Measurements from ENCODE around the gene EPHB2.
A peak's percentile ranks its signal among the peaks of the same experiment; 100 is the strongest.

EPHB2 gene

DNA sequence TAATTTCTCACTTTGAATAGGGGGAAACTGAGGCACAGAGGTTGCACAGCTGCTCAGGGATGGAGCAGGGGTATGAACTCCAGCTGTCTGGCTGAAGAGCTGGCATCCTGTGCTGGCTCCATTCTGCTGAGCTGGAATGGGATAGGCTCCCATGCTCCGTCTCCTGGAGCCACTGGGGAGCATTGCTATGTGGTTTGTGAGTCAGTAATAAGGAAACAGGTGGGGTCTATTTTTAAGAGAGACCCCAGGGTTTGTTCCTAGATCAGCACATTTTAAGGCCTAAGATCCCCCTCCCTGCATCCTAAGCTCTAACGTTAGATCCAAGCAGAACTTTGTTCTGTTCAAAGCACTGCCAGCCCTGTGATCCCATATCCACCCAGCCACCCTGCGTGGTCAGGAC is 189.8 kb downstream of the EPHB2 start:
- Histone ChIP-seq H2AFZ (ENCODE audit: low read depth, low read length) (no peak overlapping the region), H3K27me3 (ENCODE audit: control insufficient read depth in 1 of 2, insufficient read depth in 1 of 2, low read length in 2 of 2) (peaks cover 0 to 13% of the 10 kb centered on the region in 2 experiments), H3K79me1 (replicated peaks; ENCODE audit: low read length, poor library complexity, severe bottlenecking) (peaks cover 2% of the 10 kb centered on the region), H3K18ac (ENCODE audit: low read depth in 1 of 2, low read length in 2 of 2) (no peak overlapping the region), H3K4me1 (ENCODE audit: control insufficient read depth, insufficient read depth, low read depth, low read length) (peaks cover 5% of the 10 kb centered on the region), H3K23ac (ENCODE audit: low read length in 2 of 2) (no peak overlapping the region), H2BK12ac (ENCODE audit: low read length in 2 of 2) (no peak overlapping the region), H2BK5ac (ENCODE audit: low read depth, low read length, poor library complexity, severe bottlenecking) (no peak overlapping the region), H3K27ac (ENCODE audit: low read length, poor library complexity, severe bottlenecking) (no peak overlapping the region), H3K9ac (ENCODE audit: low read length) (no peak overlapping the region), H4K8ac (ENCODE audit: low read length) (no peak overlapping the region), H3K36me3 (ENCODE audit: control insufficient read depth in 1 of 2, insufficient read depth in 2 of 2, low read depth in 1 of 2, low read length in 2 of 2) (peaks cover 0 to 44% of the 10 kb centered on the region in 2 experiments), H3K4ac (ENCODE audit: low read depth in 1 of 2, low read length in 2 of 2) (no peak overlapping the region), H2BK120ac (ENCODE audit: low read depth, low read length) (no peak overlapping the region), H3K4me2 (ENCODE audit: low read length, poor library complexity, severe bottlenecking) (no peak overlapping the region), H2BK15ac (ENCODE audit: low read depth, poor library complexity, severe bottlenecking) (no peak overlapping the region), H3K9me3 (ENCODE audit: control insufficient read depth, low read length) (no peaks in the 10 kb centered on the region), H3K14ac (ENCODE audit: low read length in 2 of 2) (no peak overlapping the region), H4K91ac (ENCODE audit: low read length) (no peak overlapping the region), H3K4me3 (ENCODE audit: insufficient read depth in 1 of 2, low read depth in 1 of 2, low read length in 2 of 2) (no peak overlapping the region), H2AK5ac (ENCODE audit: low read length, severe bottlenecking) (no peak overlapping the region)
- WGBS: 92% methylated on average over 2 of the region's 3 CpGs
- no peak for DNase-seq

DNA sequence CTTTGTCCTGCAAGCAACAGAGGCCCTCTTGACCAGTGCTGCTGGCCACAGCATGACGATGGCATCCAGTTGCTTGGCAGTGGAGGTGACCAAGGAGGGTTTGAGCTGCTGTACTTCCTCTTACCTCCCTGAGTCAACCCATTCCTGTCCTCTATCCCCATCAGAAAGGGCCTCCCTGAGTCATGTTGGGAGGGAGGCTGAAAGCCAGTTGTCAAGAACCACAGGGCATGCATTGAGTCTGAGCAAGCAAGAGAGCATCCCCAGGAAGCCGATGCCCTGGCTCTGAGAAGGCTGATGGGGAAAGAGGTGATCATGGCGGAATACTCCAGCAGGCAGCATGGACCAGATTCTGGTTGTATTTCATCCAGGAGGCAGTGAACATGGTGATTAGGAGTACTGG is 192.5 kb downstream of the EPHB2 start:
- Histone ChIP-seq H2BK12ac (ENCODE audit: low read length in 2 of 2) (no peak overlapping the region), H3K4ac (ENCODE audit: low read depth in 1 of 2, low read length in 2 of 2) (no peak overlapping the region), H3K79me1 (replicated peaks; ENCODE audit: low read length, poor library complexity, severe bottlenecking) (peaks cover 2% of the 10 kb centered on the region), H2AK5ac (ENCODE audit: low read length, severe bottlenecking) (no peak overlapping the region), H3K27me3 (ENCODE audit: control insufficient read depth in 1 of 2, insufficient read depth in 1 of 2, low read length in 2 of 2) (peaks cover 0 to 5% of the 10 kb centered on the region in 2 experiments), H4K8ac (ENCODE audit: low read length) (no peak overlapping the region), H2BK5ac (ENCODE audit: low read depth, low read length, poor library complexity, severe bottlenecking) (no peak overlapping the region), H3K23ac (ENCODE audit: low read length in 2 of 2) (no peak overlapping the region), H3K9ac (ENCODE audit: low read length) (no peak overlapping the region), H2BK15ac (ENCODE audit: low read depth, poor library complexity, severe bottlenecking) (no peak overlapping the region), H3K9me3 (ENCODE audit: control insufficient read depth, low read length) (no peaks in the 10 kb centered on the region), H4K91ac (ENCODE audit: low read length) (no peak overlapping the region), H3K4me2 (ENCODE audit: low read length, poor library complexity, severe bottlenecking) (no peak overlapping the region), H3K4me3 (ENCODE audit: insufficient read depth in 1 of 2, low read depth in 1 of 2, low read length in 2 of 2) (no peak overlapping the region), H2BK120ac (ENCODE audit: low read depth, low read length) (no peak overlapping the region), H3K14ac (ENCODE audit: low read length in 2 of 2) (peak overlapping the region in 1 of 2 experiments; percentile 13), H3K36me3 (ENCODE audit: control insufficient read depth in 1 of 2, insufficient read depth in 2 of 2, low read depth in 1 of 2, low read length in 2 of 2) (peaks cover 0 to 49% of the 10 kb centered on the region in 2 experiments), H2AFZ (ENCODE audit: low read depth, low read length) (no peak overlapping the region), H3K27ac (ENCODE audit: low read length, poor library complexity, severe bottlenecking) (no peak overlapping the region), H3K18ac (ENCODE audit: low read depth in 1 of 2, low read length in 2 of 2) (no peak overlapping the region), H3K4me1 (ENCODE audit: control insufficient read depth, insufficient read depth, low read depth, low read length) (peaks cover 5% of the 10 kb centered on the region)
- DNase-seq: no peak
- 99% methylated on average over 2 of the region's 3 CpGs for WGBS

DNA sequence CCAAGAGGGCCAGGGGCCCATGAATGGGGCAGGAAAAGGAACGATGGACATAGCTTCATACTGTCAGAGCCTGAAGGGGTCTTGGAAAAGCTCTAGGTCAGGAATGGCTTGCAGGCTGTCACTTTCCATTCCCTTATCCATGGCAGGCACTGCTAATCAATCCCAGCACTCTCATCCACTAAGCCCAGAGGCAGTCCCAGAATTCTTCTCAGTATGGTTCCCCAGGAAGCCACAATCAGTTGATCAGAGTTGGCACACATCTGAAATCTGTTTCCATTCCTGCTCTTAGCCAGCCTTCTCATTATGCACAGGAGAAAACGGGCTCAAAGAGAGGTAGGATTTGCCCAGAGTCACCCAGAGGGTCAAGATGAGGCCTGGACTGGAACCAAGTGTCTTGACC is 196.3 kb downstream of the EPHB2 start:
- 80% methylated on average over 2 of the region's 2 CpGs for WGBS
- no peak overlapping the region for H4K91ac ChIP-seq (ENCODE audit: low read length)

DNA sequence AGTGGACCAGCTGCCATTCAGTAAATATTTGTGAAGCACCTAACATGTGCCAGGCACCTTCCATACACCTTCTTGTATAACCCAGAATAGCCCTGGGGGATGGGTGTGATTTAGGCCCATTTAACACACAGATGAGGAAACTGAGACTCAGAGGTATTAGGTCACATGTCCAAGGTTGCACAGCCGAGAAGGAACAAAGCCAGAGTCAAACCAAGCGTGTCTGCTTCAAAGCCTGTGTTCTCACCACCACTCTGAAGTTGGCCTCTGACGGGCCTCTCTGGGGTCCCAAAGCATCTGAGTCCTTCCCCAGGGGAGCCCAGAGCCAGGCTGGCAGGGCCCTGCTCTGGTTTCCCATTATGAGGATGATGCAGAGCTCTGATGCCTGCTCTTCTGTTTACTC is 196.9 kb downstream of the EPHB2 start:
- Histone ChIP-seq H4K91ac (ENCODE audit: low read length) (no peak overlapping the region), H2AK5ac (ENCODE audit: low read length, severe bottlenecking) (no peak overlapping the region), H3K27me3 (ENCODE audit: control insufficient read depth in 1 of 2, insufficient read depth in 1 of 2, low read length in 2 of 2) (peaks cover 0 to 17% of the 10 kb centered on the region in 2 experiments), H3K4me3 (ENCODE audit: insufficient read depth in 1 of 2, low read depth in 1 of 2, low read length in 2 of 2) (no peak overlapping the region), H2BK12ac (ENCODE audit: low read length in 2 of 2) (no peak overlapping the region), H3K23ac (ENCODE audit: low read length in 2 of 2) (no peak overlapping the region), H3K9me3 (ENCODE audit: control insufficient read depth, low read length) (no peaks in the 10 kb centered on the region), H3K27ac (ENCODE audit: low read length, poor library complexity, severe bottlenecking) (no peak overlapping the region), H3K9ac (ENCODE audit: low read length) (no peak overlapping the region), H3K79me1 (replicated peaks; ENCODE audit: low read length, poor library complexity, severe bottlenecking) (no peaks in the 10 kb centered on the region), H2AFZ (ENCODE audit: low read depth, low read length) (no peak overlapping the region), H2BK5ac (ENCODE audit: low read depth, low read length, poor library complexity, severe bottlenecking) (no peak overlapping the region), H3K36me3 (ENCODE audit: control insufficient read depth in 1 of 2, insufficient read depth in 2 of 2, low read depth in 1 of 2, low read length in 2 of 2) (peaks cover 0 to 76% of the 10 kb centered on the region in 2 experiments), H2BK15ac (ENCODE audit: low read depth, poor library complexity, severe bottlenecking) (no peak overlapping the region), H3K14ac (ENCODE audit: low read length in 2 of 2) (no peak overlapping the region), H3K4ac (ENCODE audit: low read depth in 1 of 2, low read length in 2 of 2) (no peak overlapping the region), H4K8ac (ENCODE audit: low read length) (no peak overlapping the region), H3K18ac (ENCODE audit: low read depth in 1 of 2, low read length in 2 of 2) (no peak overlapping the region), H3K4me1 (ENCODE audit: control insufficient read depth, insufficient read depth, low read depth, low read length) (peaks cover 4% of the 10 kb centered on the region), H2BK120ac (ENCODE audit: low read depth, low read length) (no peak overlapping the region), H3K4me2 (ENCODE audit: low read length, poor library complexity, severe bottlenecking) (no peak overlapping the region)
- 92% methylated on average over 3 of the region's 3 CpGs for WGBS
- no peak for DNase-seq

More for the DNA sequence above, 196.3 kb downstream of the EPHB2 start:
- H3K4me2 ChIP-seq (ENCODE audit: low read length, poor library complexity, severe bottlenecking): no peak overlapping the region
- no peak overlapping the region for H3K23ac ChIP-seq (ENCODE audit: low read length in 2 of 2)
- H3K4me3 ChIP-seq (ENCODE audit: insufficient read depth in 1 of 2, low read depth in 1 of 2, low read length in 2 of 2): no peak overlapping the region
- no peaks in the 10 kb centered on the region for H3K79me1 ChIP-seq (replicated peaks; ENCODE audit: low read length, poor library complexity, severe bottlenecking)
- H2AK5ac ChIP-seq (ENCODE audit: low read length, severe bottlenecking): no peak overlapping the region
- peaks cover 0 to 15% of the 10 kb centered on the region in 2 experiments for H3K27me3 ChIP-seq (ENCODE audit: control insufficient read depth in 1 of 2, insufficient read depth in 1 of 2, low read length in 2 of 2)
- H3K4me1 ChIP-seq (ENCODE audit: control insufficient read depth, insufficient read depth, low read depth, low read length): peaks cover 5% of the 10 kb centered on the region
- no peak for DNase-seq
- H2BK15ac ChIP-seq (ENCODE audit: low read depth, poor library complexity, severe bottlenecking): no peak overlapping the region
- no peak overlapping the region for H3K18ac ChIP-seq (ENCODE audit: low read depth in 1 of 2, low read length in 2 of 2)
- no peak overlapping the region for H2BK120ac ChIP-seq (ENCODE audit: low read depth, low read length)
- no peak overlapping the region for H3K27ac ChIP-seq (ENCODE audit: low read length, poor library complexity, severe bottlenecking)
- no peak overlapping the region for H2BK12ac ChIP-seq (ENCODE audit: low read length in 2 of 2)
- H2AFZ ChIP-seq (ENCODE audit: low read depth, low read length): no peak overlapping the region
- H2BK5ac ChIP-seq (ENCODE audit: low read depth, low read length, poor library complexity, severe bottlenecking): no peak overlapping the region
- no peak overlapping the region for H3K9ac ChIP-seq (ENCODE audit: low read length)
- no peak overlapping the region for H4K8ac ChIP-seq (ENCODE audit: low read length)
- no peaks in the 10 kb centered on the region for H3K9me3 ChIP-seq (ENCODE audit: control insufficient read depth, low read length)
- H3K14ac ChIP-seq (ENCODE audit: low read length in 2 of 2): no peak overlapping the region
- no peak overlapping the region for H3K4ac ChIP-seq (ENCODE audit: low read depth in 1 of 2, low read length in 2 of 2)
- H3K36me3 ChIP-seq (ENCODE audit: control insufficient read depth in 1 of 2, insufficient read depth in 2 of 2, low read depth in 1 of 2, low read length in 2 of 2): peaks cover 0 to 70% of the 10 kb centered on the region in 2 experiments

All from mesenchymal stem cell (in vitro differentiated cells and primary cell).